D721Med (cell line): ENCODE measurements around the gene CHCHD3.

ENCODE experiments used
- DNase-seq: peaks from one replicate; pipeline ENCODE4 v3.0.0; 2011; ENCODE audit warnings: low spot score; ENCODE audit not compliant: insufficient read length
- FAIRE-seq: peaks from 2 replicates; lab custom pipeline; 2011; peaks lifted over from hg19 to GRCh38; lab: Jason Lieb, UNC
- CTCF ChIP-seq: IDR thresholded peaks from 2 replicates; pipeline ENCODE4 v1.5.1; 2012; ENCODE audit warnings: mild to moderate bottlenecking, control low read depth; ENCODE audit not compliant: insufficient read depth; ENCODE audit errors: missing control alignments

Gene CHCHD3

GRCh38 chr7:133081599-133082389, at the start of gene CHCHD3:
Gene CHCHD3, minus strand, starts transcription at chr7:133082090. Its CDS starts 153 bp downstream, at chr7:133081937.
- FAIRE-seq, result peak; percentile 11
- peak; percentile 71 for DNase-seq
- no peak for TF ChIP-seq CTCF

- FAIRE-seq (no peak), DNase-seq (no peak)
- TF ChIP-seq CTCF, result no peak
Observed at GRCh38 chr7:133130166-133130565, 48.3 kb upstream of the CHCHD3 start.

GRCh38 chr7:133126422-133126821, 44.5 kb upstream of the CHCHD3 start:
- DNase-seq (no peak), FAIRE-seq (no peak)
- TF ChIP-seq CTCF, result no peak

GRCh38 chr7:133124974-133125373, 43.1 kb upstream of the CHCHD3 start:
- no peak for DNase-seq
- no peak for FAIRE-seq
- TF ChIP-seq CTCF, result no peak

GRCh38 chr7:133121175-133121844, 39.4 kb upstream of the CHCHD3 start:
- no peak for FAIRE-seq

GRCh38 chr7:133119067-133119466, 37.2 kb upstream of the CHCHD3 start:
- TF ChIP-seq CTCF, result no peak
- FAIRE-seq (no peak), DNase-seq (no peak)

More at GRCh38 chr7:133121175-133121844, 39.4 kb upstream of the CHCHD3 start:
- DNase-seq, result no peak
- TF ChIP-seq CTCF, result no peak

GRCh38 chr7:133118261-133118660, 36.4 kb upstream of the CHCHD3 start:
- FAIRE-seq, result no peak
- no peak for TF ChIP-seq CTCF
- DNase-seq, result no peak
